Muscle layer of colon (tissue), 2 donors: ENCODE results near the gene INPP5A.
"Not testable (repeated sequence)": the region's sequence is repeated elsewhere in the genome, so short reads cannot be mapped to it uniquely, and the experiment has no call there.

Experiments
- H3K27ac ChIP-seq: one replicate; pipeline ENCODE4 v1.7.0; 2013; ENCODE audit warnings: low read depth, mild to moderate bottlenecking, low read length, moderate library complexity
- H3K27me3 ChIP-seq, 2 donors: one replicate each; pipeline ENCODE4 v1.7.0; 2013; ENCODE audit warnings: low read length in 2 of 2, mild to moderate bottlenecking in 2 of 2; ENCODE audit not compliant: insufficient read depth in 2 of 2, control insufficient read depth in 1 of 2
- H3K36me3 ChIP-seq: one replicate; pipeline ENCODE4 v1.7.0; 2013; ENCODE audit warnings: mild to moderate bottlenecking, low read length; ENCODE audit not compliant: insufficient read depth
- H3K4me1 ChIP-seq: one replicate; pipeline ENCODE4 v1.7.0; 2013; ENCODE audit warnings: mild to moderate bottlenecking, low read length; ENCODE audit not compliant: insufficient read depth
- H3K4me3 ChIP-seq, 2 donors: one replicate each; pipeline ENCODE4 v1.7.0; 2013; ENCODE audit warnings: low read length in 2 of 2, low read depth in 1 of 2, mild to moderate bottlenecking in 1 of 2, moderate library complexity in 1 of 2
- H3K9ac ChIP-seq: one replicate; pipeline ENCODE4 v1.7.0; 2013; ENCODE audit warnings: low read length
- H3K9me3 ChIP-seq: one replicate; pipeline ENCODE4 v1.7.0; 2013; ENCODE audit warnings: mild to moderate bottlenecking, low read length
- donor health status: abdominal sarcoma.
- donor health status: Adenocarcinoma of cecum.

INPP5A gene

GRCh38 chr10:132813001-132813401 lies 275.4 kb downstream of the INPP5A start:
- H3K9me3 ChIP-seq: no peaks in the 10 kb centered on the region
- no peak overlapping the region for H3K27ac ChIP-seq
- H3K27me3 ChIP-seq: peaks cover 0 to 12% of the 10 kb centered on the region in 2 donors
- no peak overlapping the region for H3K9ac ChIP-seq
- no peak overlapping the region for H3K4me3 ChIP-seq
- no peaks in the 10 kb centered on the region for H3K36me3 ChIP-seq
- no peaks in the 10 kb centered on the region for H3K4me1 ChIP-seq

GRCh38 chr10:132813560-132814468 lies 276.2 kb downstream of the INPP5A start:
- Histone ChIP-seq H3K27me3 (peaks cover 0 to 12% of the 10 kb centered on the region in 2 donors), H3K4me3 (no peak overlapping the region), H3K4me1 (no peaks in the 10 kb centered on the region), H3K36me3 (no peaks in the 10 kb centered on the region), H3K27ac (no peak overlapping the region), H3K9me3 (no peaks in the 10 kb centered on the region), H3K9ac (no peak overlapping the region)

GRCh38 chr10:132814469-132814856 lies 276.9 kb downstream of the INPP5A start:
- Histone ChIP-seq H3K9ac (no peak overlapping the region), H3K27me3 (peaks cover 0 to 12% of the 10 kb centered on the region in 2 donors), H3K4me3 (no peak overlapping the region), H3K36me3 (no peaks in the 10 kb centered on the region), H3K9me3 (no peaks in the 10 kb centered on the region), H3K4me1 (no peaks in the 10 kb centered on the region), H3K27ac (no peak overlapping the region)

DNA sequence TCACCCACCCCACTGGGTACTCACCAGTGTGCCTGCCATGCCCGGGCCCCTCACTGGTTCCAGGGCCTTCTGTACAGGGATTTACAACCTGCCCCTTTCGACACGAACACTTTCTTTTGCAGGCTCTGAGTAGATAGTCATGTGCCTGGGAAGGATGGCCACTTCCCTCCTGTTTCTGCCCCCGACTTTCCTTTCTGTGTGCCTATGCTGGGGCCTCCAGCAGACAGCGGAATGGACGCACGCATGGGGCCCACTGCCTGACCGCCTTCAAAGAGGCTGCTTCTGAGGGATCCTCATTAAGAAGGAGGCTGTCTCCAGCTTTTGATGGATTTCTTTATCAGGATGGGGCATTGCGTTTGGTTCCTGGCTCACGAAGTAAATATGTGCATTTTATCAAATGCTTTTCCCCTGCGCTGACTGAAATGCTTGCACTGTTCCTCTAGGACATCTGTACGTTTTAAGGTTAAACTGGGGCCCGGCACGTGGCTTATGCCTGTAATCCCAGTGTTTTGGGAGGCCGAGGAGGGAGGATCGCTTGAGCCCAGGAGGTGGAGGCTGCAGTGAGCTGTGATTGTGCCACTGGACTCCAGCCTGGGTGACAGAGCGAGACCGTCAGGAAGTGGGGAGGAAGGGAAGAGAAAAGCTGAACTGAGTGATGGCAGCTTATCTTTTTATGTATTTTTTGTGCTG lies 277.7 kb downstream of the INPP5A start:
- Histone ChIP-seq H3K9me3 (no peaks in the 10 kb centered on the region), H3K4me3 (no peak overlapping the region), H3K36me3 (no peaks in the 10 kb centered on the region), H3K9ac (no peak overlapping the region), H3K4me1 (no peaks in the 10 kb centered on the region), H3K27me3 (peaks cover 0 to 12% of the 10 kb centered on the region in 2 donors), H3K27ac (no peak overlapping the region)

DNA sequence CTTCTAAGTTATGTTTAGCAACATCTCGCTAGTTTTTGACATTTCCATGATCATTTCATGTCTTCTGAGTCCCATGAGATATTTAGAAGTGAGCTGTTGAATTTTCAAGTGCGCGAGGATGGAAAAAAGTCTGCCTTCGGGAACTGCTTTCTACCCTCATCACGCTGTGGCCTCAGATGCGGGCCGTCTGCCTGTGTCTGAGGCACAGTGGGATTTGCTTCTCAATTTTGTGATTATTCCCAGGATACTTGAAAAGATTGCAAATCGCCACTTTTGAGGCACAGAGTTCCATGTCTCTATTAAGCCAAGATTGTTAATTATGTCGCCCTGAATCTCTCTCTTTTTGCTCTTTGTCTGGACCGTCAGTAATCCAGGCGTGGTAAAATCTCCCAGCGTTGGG lies 279.1 kb downstream of the INPP5A start:
- no peak overlapping the region for H3K27ac ChIP-seq
- H3K4me3 ChIP-seq: no peak overlapping the region
- peaks cover 0 to 12% of the 10 kb centered on the region in 2 donors for H3K27me3 ChIP-seq
- no peaks in the 10 kb centered on the region for H3K4me1 ChIP-seq
- no peak overlapping the region for H3K9ac ChIP-seq
- no peaks in the 10 kb centered on the region for H3K9me3 ChIP-seq
- no peaks in the 10 kb centered on the region for H3K36me3 ChIP-seq

- Histone ChIP-seq H3K4me3 (no peak overlapping the region), H3K36me3 (no peaks in the 10 kb centered on the region), H3K4me1 (no peaks in the 10 kb centered on the region), H3K27me3 (peaks cover 0 to 12% of the 10 kb centered on the region in 2 donors), H3K9me3 (no peaks in the 10 kb centered on the region), H3K9ac (no peak overlapping the region), H3K27ac (no peak overlapping the region)
Observed at GRCh38 chr10:132817701-132818211, 280.2 kb downstream of the INPP5A start.

DNA sequence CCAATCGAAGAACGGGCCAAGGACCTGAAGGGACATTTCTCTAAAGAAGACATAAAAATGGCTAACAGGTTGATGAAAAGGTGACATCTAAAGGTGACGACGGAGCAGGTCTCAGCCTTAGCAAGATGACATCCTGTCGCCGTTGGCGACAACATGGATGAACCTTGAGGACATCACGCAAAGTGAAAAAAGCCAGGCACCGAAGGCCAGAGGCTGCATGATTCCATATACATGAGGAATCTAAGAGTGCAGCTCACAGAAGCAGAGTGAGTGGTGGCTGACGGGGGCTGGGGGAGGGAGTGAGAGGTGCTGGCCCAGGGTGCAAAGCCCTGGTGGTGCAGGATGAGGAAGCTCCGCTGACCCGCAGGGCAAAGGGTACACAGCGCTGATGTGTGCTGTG lies 282.5 kb downstream of the INPP5A start:
- Histone ChIP-seq H3K9ac (no peak overlapping the region), H3K4me1 (no peaks in the 10 kb centered on the region), H3K9me3 (no peaks in the 10 kb centered on the region), H3K4me3 (no peak overlapping the region), H3K36me3 (no peaks in the 10 kb centered on the region), H3K27me3 (peaks cover 0 to under 1% of the 10 kb centered on the region in 2 donors), H3K27ac (no peak overlapping the region)

- H3K9ac ChIP-seq, H3K4me1 ChIP-seq, H3K36me3 ChIP-seq, H3K9me3 ChIP-seq, H3K4me3 ChIP-seq, H3K27ac ChIP-seq, H3K27me3 ChIP-seq: not testable (repeated sequence)
Observed at GRCh38 chr10:132825783-132826523, 288.4 kb downstream of the INPP5A start.

DNA sequence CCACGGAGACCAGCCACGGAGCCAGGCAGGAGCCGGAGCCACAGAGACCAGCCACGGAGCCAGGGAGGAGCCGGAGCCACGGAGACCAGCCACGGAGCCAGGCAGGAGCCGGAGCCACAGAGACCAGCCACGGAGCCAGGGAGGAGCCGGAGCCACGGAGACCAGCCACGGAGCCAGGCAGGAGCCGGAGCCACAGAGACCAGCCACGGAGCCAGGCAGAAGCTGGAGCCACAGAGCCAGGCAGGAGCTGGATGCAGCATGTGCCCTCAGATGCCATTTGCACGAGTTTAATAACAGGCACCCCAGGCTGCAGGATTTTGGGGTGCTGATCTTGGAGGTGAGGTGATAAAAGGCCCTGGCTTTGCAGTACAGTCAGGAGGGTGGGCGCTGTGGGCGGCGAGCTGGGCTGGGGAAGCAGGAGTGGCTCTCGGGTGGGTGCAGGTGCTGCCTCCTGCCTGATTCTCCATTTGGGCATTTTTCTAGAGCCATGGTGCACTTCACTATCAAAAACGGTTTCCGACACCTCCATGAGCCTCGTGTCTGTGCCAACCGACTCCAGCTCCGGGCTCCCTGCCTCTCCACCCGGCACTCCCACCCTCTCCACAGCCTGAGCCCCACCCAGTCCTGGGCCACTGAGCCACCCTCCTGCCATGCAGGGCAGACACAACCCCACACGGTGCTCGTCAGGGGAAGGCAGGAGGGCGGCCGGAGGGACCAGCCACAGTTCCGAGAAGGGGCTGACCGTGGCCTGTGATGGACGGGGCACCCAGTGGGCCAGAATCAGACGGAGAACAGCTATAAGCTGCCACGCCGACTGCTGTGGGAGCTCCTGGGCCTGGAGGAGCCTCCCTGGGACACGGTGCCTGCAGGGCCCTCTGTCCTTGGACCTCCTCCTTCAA lies 289.2 kb downstream of the INPP5A start:
- no peaks in the 10 kb centered on the region for H3K9me3 ChIP-seq
- no peaks in the 10 kb centered on the region for H3K4me1 ChIP-seq
- no peak overlapping the region for H3K4me3 ChIP-seq
- H3K9ac ChIP-seq: no peak overlapping the region
- H3K27me3 ChIP-seq: peaks cover 0 to 4% of the 10 kb centered on the region in 2 donors
- no peak overlapping the region for H3K27ac ChIP-seq
- H3K36me3 ChIP-seq: no peaks in the 10 kb centered on the region

GRCh38 chr10:132827423-132827789 lies 289.8 kb downstream of the INPP5A start:
- Histone ChIP-seq H3K36me3 (no peaks in the 10 kb centered on the region), H3K27me3 (peaks cover 0 to 8% of the 10 kb centered on the region in 2 donors), H3K9ac (no peak overlapping the region), H3K4me3 (no peak overlapping the region), H3K4me1 (no peaks in the 10 kb centered on the region), H3K27ac (no peak overlapping the region), H3K9me3 (no peaks in the 10 kb centered on the region)
